Upper lobe of left lung (tissue), 6 donors: ENCODE measurements around the gene WDR70. TPM values are rescaled to one million over a fixed set of nuclear protein-coding genes. Genes with fewer than 3 reads are reported as not detected.
A peak's percentile ranks its signal among the peaks of the same experiment; 100 is the strongest.

ENCODE experiments used
- ATAC-seq, 2 donors: fragments of 200-7000 bp; cut with Tn5 transposase; one replicate each; pipeline ENCODE4 v1.9.1; 2022; ENCODE audit warnings: mild to moderate bottlenecking in 2 of 2, moderate library complexity in 2 of 2; ENCODE audit not compliant: low FRiP score in 2 of 2
- DNase-seq, 2 donors: peaks; one replicate each; pipeline ENCODE4 v3.0.0-alpha.2; 2019 to 2020
- H3K27ac ChIP-seq, 4 donors: fragments of 200-600 bp; sonication (generic); one replicate each; pipeline ENCODE4 v1.5.1; 2016 to 2019
- H3K27me3 ChIP-seq, 4 donors: fragments of 200-600 bp; sonication (generic); one replicate each; pipeline ENCODE4 v1.5.1; 2017 to 2019
- H3K36me3 ChIP-seq, 4 donors: fragments of 200-600 bp; sonication (generic); one replicate each; pipeline ENCODE4 v1.5.1; 2016 to 2019
- H3K4me1 ChIP-seq, 4 donors: fragments of 200-600 bp; sonication (generic); one replicate each; pipeline ENCODE4 v1.5.1; 2018 to 2019
- H3K4me3 ChIP-seq, 4 donors: fragments of 200-600 bp; sonication (generic); one replicate each; pipeline ENCODE4 v1.5.1; 2017 to 2019; ENCODE audit warnings: mild to moderate bottlenecking in 2 of 4, moderate library complexity in 1 of 4
- H3K9me3 ChIP-seq, 4 donors: fragments of 200-600 bp; sonication (generic); one replicate each; pipeline ENCODE4 v1.5.1; 2018 to 2019
- CTCF ChIP-seq, 6 experiments: fragments of 450-650 bp in 4 of 6; fragments of 200-600 bp in 2 of 6; sonication (generic) in 2 of 6; IDR thresholded peaks; one replicate each; pipeline ENCODE4 v1.5.1; 2016 to 2019; ENCODE audit warnings: antibody characterized with exemption in 6 of 6
- EP300 ChIP-seq, 4 donors: sonication (generic); formaldehyde crosslinking; IDR thresholded peaks; one replicate each; pipeline ENCODE4 v1.5.1; 2017; ENCODE audit warnings: antibody characterized with exemption in 4 of 4, control low read depth in 2 of 4
- POLR2A ChIP-seq, 4 donors: fragments of 450-650 bp; IDR thresholded peaks; one replicate each; pipeline ENCODE4 v1.5.1; 2016 to 2017; ENCODE audit warnings: antibody characterized with exemption in 4 of 4, mild to moderate bottlenecking in 2 of 4
- POLR2AphosphoS5 ChIP-seq, 2 donors: sonication (generic); formaldehyde crosslinking; IDR thresholded peaks; one replicate each; pipeline ENCODE4 v1.5.1; 2017; ENCODE audit warnings: antibody characterized with exemption in 2 of 2
- WGBS, 2 donors: methylation state at CpG; one replicate each; pipeline ENCODE4 v1.1.5; 2017 to 2018; 5-methylcytosine and 5-hydroxymethylcytosine counted together
- total RNA-seq, 6 donors: library from RNA; depleted of rRNA in 4 of 6; stranded (reverse); fragments of >200 nt in 4 of 6; gene quantifications; one replicate each; pipeline versions ENCODE4 v1.1.0 to v1.2.1, GENCODE V29; 2016 to 2021
- donor health status: DM: no; HTN: no; CAD: no; lungs with moderate emphysema.
- donor health status: DM: no; HTN: yes; CAD: no; lungs with severe emphysema.

The WDR70 gene
- total RNA-seq, 6 donors from 2014 or later: 20.7 to 75.4 (median 27.9) TPM

- no peak overlapping the region for H3K4me3 ChIP-seq
- no peaks in the 10 kb centered on the region for H3K27me3 ChIP-seq
- H3K9me3 ChIP-seq: no peaks in the 10 kb centered on the region
- DNase-seq (no peak), ATAC-seq (no peak)
- TF ChIP-seq POLR2A (IDR thresholded peaks at IDR 0.05) (no peak), POLR2AphosphoS5 (IDR thresholded peaks at IDR 0.05) (no peak), CTCF (IDR thresholded peaks at IDR 0.05) (no peak), EP300 (IDR thresholded peaks at IDR 0.05) (no peak)
- no peak overlapping the region for H3K27ac ChIP-seq
- 97% methylated on average over 1 of the region's 1 CpG for WGBS, 2 donors
- peaks cover 0 to 4% (median 1%) of the 10 kb centered on the region in 4 donors for H3K36me3 ChIP-seq
- peaks cover 8 to 13% (median 13%) of the 10 kb centered on the region in 4 donors for H3K4me1 ChIP-seq
Measured at GRCh38 chr5:37716405-37716804, 337.3 kb downstream of the WDR70 start.

GRCh38 chr5:37717276-37717612 is 338.1 kb downstream of the WDR70 start:
- 31 to 47% methylated on average over 2 of the region's 2 CpGs for WGBS, 2 donors
- TF ChIP-seq POLR2A (IDR thresholded peaks at IDR 0.05) (no peak), CTCF (IDR thresholded peaks at IDR 0.05) (no peak), EP300 (IDR thresholded peaks at IDR 0.05) (no peak), POLR2AphosphoS5 (IDR thresholded peaks at IDR 0.05) (no peak)
- H3K36me3 ChIP-seq: peaks cover 0 to 10% (median 1%) of the 10 kb centered on the region in 4 donors
- ATAC-seq (no peak), DNase-seq (no peak)
- peaks cover 8 to 13% (median 13%) of the 10 kb centered on the region in 4 donors for H3K4me1 ChIP-seq
- H3K27ac ChIP-seq: no peak overlapping the region
- no peak overlapping the region for H3K4me3 ChIP-seq
- no peaks in the 10 kb centered on the region for H3K9me3 ChIP-seq
- no peaks in the 10 kb centered on the region for H3K27me3 ChIP-seq

GRCh38 chr5:37717613-37718431 is 338.7 kb downstream of the WDR70 start:
- H3K36me3 ChIP-seq: peaks cover 0 to 16% (median 1%) of the 10 kb centered on the region in 4 donors
- ATAC-seq: peak; percentile 46 to 69
- 31% methylated on average over 8 of the region's 8 CpGs for WGBS, 2 donors
- TF ChIP-seq POLR2AphosphoS5 (IDR thresholded peaks at IDR 0.05): no peak
- TF ChIP-seq EP300 (IDR thresholded peaks at IDR 0.05): no peak
- DNase-seq: peak in 1 of 2 donors; percentile 77
- H3K4me3 ChIP-seq: no peak overlapping the region
- H3K9me3 ChIP-seq: no peaks in the 10 kb centered on the region
- H3K4me1 ChIP-seq: peaks cover 8 to 13% (median 13%) of the 10 kb centered on the region in 4 donors
- H3K27ac ChIP-seq: no peak overlapping the region
- no peaks in the 10 kb centered on the region for H3K27me3 ChIP-seq

- Histone ChIP-seq H3K27me3 (no peaks in the 10 kb centered on the region), H3K36me3 (peaks cover 0 to 19% (median 1%) of the 10 kb centered on the region in 4 donors), H3K4me3 (no peak overlapping the region), H3K9me3 (no peaks in the 10 kb centered on the region), H3K4me1 (peaks cover 8 to 13% (median 13%) of the 10 kb centered on the region in 4 donors), H3K27ac (no peak overlapping the region)
- DNase-seq: no peak
- TF ChIP-seq EP300 (IDR thresholded peaks at IDR 0.05) (no peak), POLR2A (IDR thresholded peaks at IDR 0.05) (no peak), POLR2AphosphoS5 (IDR thresholded peaks at IDR 0.05) (no peak), CTCF (IDR thresholded peaks at IDR 0.05) (no peak)
- ATAC-seq: no peak
- WGBS, 2 donors: 96% methylated on average over 2 of the region's 2 CpGs
Measured at GRCh38 chr5:37720550-37720952, 341.4 kb downstream of the WDR70 start.

- Histone ChIP-seq H3K4me3 (no peak overlapping the region), H3K9me3 (no peaks in the 10 kb centered on the region), H3K27ac (no peak overlapping the region), H3K27me3 (no peaks in the 10 kb centered on the region), H3K36me3 (peaks cover 0 to 22% (median 1%) of the 10 kb centered on the region in 4 donors), H3K4me1 (peaks cover 8 to 13% (median 13%) of the 10 kb centered on the region in 4 donors)
- TF ChIP-seq EP300 (IDR thresholded peaks at IDR 0.05) (no peak), POLR2A (IDR thresholded peaks at IDR 0.05) (no peak), CTCF (IDR thresholded peaks at IDR 0.05) (no peak), POLR2AphosphoS5 (IDR thresholded peaks at IDR 0.05) (no peak)
- ATAC-seq (no peak), DNase-seq (no peak)
- WGBS, 2 donors: 50 to 75% methylated on average over 5 of the region's 5 CpGs
Measured at GRCh38 chr5:37721447-37721871, 342.3 kb downstream of the WDR70 start.
